Adrenal gland (tissue), 5 donors: ENCODE results near the gene FSD1.

Source experiments
- CTCF ChIP-seq, 6 experiments: fragments of 450-650 bp in 4 of 6; fragments of 200-600 bp in 2 of 6; sonication (generic) in 1 of 6; IDR thresholded peaks; 1 replicate in 5 of 6; 2 replicates in 1 of 6; pipeline versions ENCODE4 v1.5.1 to v1.8.0; 2016 to 2021; ENCODE audit warnings: antibody characterized with exemption in 6 of 6, mild to moderate bottlenecking in 2 of 6, moderate library complexity in 1 of 6
- POLR2A ChIP-seq, 2 donors: fragments of 450-650 bp; IDR thresholded peaks; one replicate each; pipeline ENCODE4 v1.6.1; 2017; ENCODE audit warnings: antibody characterized with exemption in 2 of 2, mild to moderate bottlenecking in 2 of 2, moderate library complexity in 1 of 2
- donor health status: DM: no; HTN: no; CAD: no.

- TF ChIP-seq POLR2A (IDR thresholded peaks at IDR 0.05) (no peak), CTCF (IDR thresholded peaks at IDR 0.05) (no peak)
Measured at GRCh38 chr19:4268816-4269430, 35.5 kb upstream of the FSD1 start.
